ENCODE results near the gene TFAP2E.

GRCh38 chr1:35539824-35540261 is 33.3 kb upstream of the TFAP2E start:
- TF ChIP-seq, protein P1, sequence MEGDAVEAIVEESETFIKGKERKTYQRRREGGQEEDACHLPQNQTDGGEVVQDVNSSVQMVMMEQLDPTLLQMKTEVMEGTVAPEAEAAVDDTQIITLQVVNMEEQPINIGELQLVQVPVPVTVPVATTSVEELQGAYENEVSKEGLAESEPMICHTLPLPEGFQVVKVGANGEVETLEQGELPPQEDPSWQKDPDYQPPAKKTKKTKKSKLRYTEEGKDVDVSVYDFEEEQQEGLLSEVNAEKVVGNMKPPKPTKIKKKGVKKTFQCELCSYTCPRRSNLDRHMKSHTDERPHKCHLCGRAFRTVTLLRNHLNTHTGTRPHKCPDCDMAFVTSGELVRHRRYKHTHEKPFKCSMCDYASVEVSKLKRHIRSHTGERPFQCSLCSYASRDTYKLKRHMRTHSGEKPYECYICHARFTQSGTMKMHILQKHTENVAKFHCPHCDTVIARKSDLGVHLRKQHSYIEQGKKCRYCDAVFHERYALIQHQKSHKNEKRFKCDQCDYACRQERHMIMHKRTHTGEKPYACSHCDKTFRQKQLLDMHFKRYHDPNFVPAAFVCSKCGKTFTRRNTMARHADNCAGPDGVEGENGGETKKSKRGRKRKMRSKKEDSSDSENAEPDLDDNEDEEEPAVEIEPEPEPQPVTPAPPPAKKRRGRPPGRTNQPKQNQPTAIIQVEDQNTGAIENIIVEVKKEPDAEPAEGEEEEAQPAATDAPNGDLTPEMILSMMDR (IDR thresholded peaks at IDR 0.05), result no peak
- TF ChIP-seq POLR2AphosphoS5 (IDR thresholded peaks at IDR 0.05; ENCODE audit: low read depth, low read length) (no peak), REST (IDR thresholded peaks at IDR 0.05; ENCODE audit: insufficient read depth in 1 of 2, low read depth in 2 of 2, low read length in 1 of 2) (no peak), TCF7L2 (IDR thresholded peaks at IDR 0.05; ENCODE audit: low read depth, low read length) (no peak)
